ENCODE data around the gene METTL25B. TPM values are rescaled to one million over a fixed set of nuclear protein-coding genes. Genes with fewer than 3 reads are reported as not detected.

METTL25B gene
- total RNA-seq, 4 donors from 2014 or later: 12.9 to 28.0 (median 17.6) TPM

GRCh38 chr1:156747742-156748669, 19.7 kb downstream of the METTL25B start:
- peak; percentile 12 to 27 for ATAC-seq
- TF ChIP-seq POLR2A (IDR thresholded peaks at IDR 0.05) (peak in 1 of 2 donors; percentile 71), CTCF (IDR thresholded peaks at IDR 0.05 in 4 of 5, conservative IDR thresholded peaks at IDR 0.05 in 1 of 5) (no peak)
- peaks cover 45 to 56% of the 10 kb centered on the region in 2 donors for H3K4me1 ChIP-seq

DNA sequence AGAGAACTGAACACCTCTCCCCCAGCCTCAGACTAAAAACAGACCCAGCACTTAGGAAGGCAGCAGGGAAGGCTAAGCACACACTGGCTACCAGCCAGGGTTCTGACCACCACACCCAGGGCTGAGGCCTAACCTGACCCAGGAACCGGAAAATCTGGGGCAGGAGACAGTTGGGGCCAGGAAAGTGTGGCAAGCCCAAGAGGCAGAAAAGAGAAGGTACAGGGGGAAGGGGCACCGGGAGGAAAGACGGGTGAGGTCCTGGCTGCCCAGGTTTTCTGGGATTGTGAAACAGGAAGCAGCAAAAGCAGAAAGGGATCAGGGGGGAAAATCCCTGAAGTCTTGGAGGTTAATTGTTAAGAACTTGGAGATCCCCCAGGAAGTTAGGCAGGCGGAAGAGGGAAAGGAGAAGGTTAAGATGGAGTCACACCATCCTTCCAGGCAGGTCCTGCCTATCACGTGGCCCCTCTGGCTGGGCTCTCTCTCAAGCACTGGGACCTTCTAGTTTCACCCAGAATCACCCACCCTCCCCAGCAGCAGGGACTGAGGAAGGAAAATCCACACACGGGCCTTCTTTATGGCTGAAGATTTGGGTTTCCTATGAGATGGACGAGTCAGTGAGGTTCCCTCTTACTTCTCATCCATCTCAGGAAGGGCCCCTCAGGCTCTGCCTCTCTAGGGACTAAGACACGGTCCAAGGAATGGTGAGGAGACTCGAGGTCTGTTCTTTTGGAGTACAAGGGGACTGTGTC, 20.6 kb downstream of the METTL25B start:
- in situ Hi-C loops (cut with MboI; ENCODE audit: low sequenced_read_pairs in 4 of 4): loop anchor here in 1 of 4 donors (25.0 kb wide), 1 partner anchor 687 kb away; the partner anchor contains the start of genes LAMTOR2, RAB25 and UBQLN4
- peak; percentile 58 to 62 for TF ChIP-seq POLR2A (IDR thresholded peaks at IDR 0.05)
- no peak for TF ChIP-seq CTCF (IDR thresholded peaks at IDR 0.05 in 4 of 5, conservative IDR thresholded peaks at IDR 0.05 in 1 of 5)

More at GRCh38 chr1:156747742-156748669, 19.7 kb downstream of the METTL25B start:
- H3K4me3 ChIP-seq: peak overlapping the region; percentile 86 to 100 (median 96)
- intact Hi-C loops (cut with DNase I; ENCODE audit: low total_unique reads) (loop anchor here (5.0 to 10.0 kb wide), 3 partner anchors 241 to 623 kb away; partner anchors contain the start of genes CCT3 and TSACC), in situ Hi-C loops (cut with MboI; ENCODE audit: low sequenced_read_pairs in 4 of 4) (loop anchor here in 1 of 4 donors (25.0 kb wide), 1 partner anchor 686 kb away; the partner anchor contains the start of genes LAMTOR2, RAB25 and UBQLN4)
- no peaks in the 10 kb centered on the region for H3K9me3 ChIP-seq
- no peaks in the 10 kb centered on the region for H3K27me3 ChIP-seq
- peak; percentile 54 to 71 for DNase-seq
- peaks cover 0 to 21% of the 10 kb centered on the region in 2 donors for H3K36me3 ChIP-seq
- peak overlapping the region; percentile 94 to 100 (median 100) for H3K27ac ChIP-seq

DNA sequence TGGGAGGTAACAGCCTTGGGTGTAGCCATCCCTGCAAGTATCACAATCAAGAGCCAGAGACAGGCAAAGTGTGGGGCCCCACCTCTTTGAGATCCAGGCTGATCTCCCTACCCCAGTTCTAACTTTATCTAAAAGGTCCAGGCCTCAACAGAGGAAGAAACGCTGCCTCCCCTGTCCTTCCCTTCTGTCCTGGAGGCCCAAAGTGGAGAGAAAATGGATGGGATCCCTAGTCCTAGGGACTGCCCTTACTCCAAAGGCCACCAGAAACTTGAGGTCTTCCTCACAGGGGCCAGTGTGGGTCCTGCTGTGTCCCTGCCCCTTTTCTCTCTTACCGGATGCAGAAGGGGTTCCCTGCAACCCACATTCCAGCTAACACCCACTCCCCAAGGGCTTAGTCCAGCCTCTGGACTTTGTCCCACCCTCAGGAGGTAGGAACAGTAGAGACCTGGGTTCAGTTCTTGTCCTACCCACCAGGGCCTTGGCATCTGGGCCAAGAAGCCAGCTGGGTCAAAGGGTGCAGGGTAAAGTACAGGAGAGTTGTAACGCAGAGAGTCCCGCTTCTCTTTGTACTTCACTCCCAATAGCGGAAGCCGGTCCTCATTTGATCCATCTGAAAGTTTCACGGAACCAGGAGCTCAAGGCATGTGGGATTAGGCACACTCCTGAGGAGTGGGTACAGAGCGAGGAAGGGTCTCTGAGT, 21.3 kb downstream of the METTL25B start:
- TF ChIP-seq POLR2A (IDR thresholded peaks at IDR 0.05): no peak
- peak in 2 of 5 experiments; percentile 10 to 19 for TF ChIP-seq CTCF (IDR thresholded peaks at IDR 0.05 in 4 of 5, conservative IDR thresholded peaks at IDR 0.05 in 1 of 5)
- H3K36me3 ChIP-seq: peaks cover 0 to 5% of the 10 kb centered on the region in 2 donors
- DNase-seq (no peak), ATAC-seq (no peak)
- no peaks in the 10 kb centered on the region for H3K27me3 ChIP-seq
- peaks cover 57 to 68% of the 10 kb centered on the region in 2 donors for H3K4me1 ChIP-seq
- intact Hi-C loops (cut with DNase I; ENCODE audit: low total_unique reads) (loop anchor here (5.0 to 10.0 kb wide), 3 partner anchors 242 to 625 kb away; partner anchors contain the start of genes CCT3 and TSACC), in situ Hi-C loops (cut with MboI; ENCODE audit: low sequenced_read_pairs in 4 of 4) (loop anchor here in 1 of 4 donors (25.0 kb wide), 1 partner anchor 687 kb away; the partner anchor contains the start of genes LAMTOR2, RAB25 and UBQLN4)
- H3K9me3 ChIP-seq: no peaks in the 10 kb centered on the region
- peak overlapping the region; percentile 94 to 100 (median 100) for H3K27ac ChIP-seq
- peak overlapping the region; percentile 86 to 100 (median 96) for H3K4me3 ChIP-seq

More for the DNA sequence above, 20.6 kb downstream of the METTL25B start:
- peak overlapping the region; percentile 94 to 100 (median 100) for H3K27ac ChIP-seq
- peaks cover 0 to 13% of the 10 kb centered on the region in 2 donors for H3K36me3 ChIP-seq
- H3K27me3 ChIP-seq: no peaks in the 10 kb centered on the region
- ATAC-seq (peak; percentile 8 to 14), DNase-seq (peak; percentile 53 to 80)
- H3K4me1 ChIP-seq: peaks cover 49 to 64% of the 10 kb centered on the region in 2 donors
- H3K4me3 ChIP-seq: peak overlapping the region; percentile 86 to 100 (median 96)
- no peaks in the 10 kb centered on the region for H3K9me3 ChIP-seq
- intact Hi-C loops (cut with DNase I; ENCODE audit: low total_unique reads): loop anchor here (5.0 to 10.0 kb wide), 3 partner anchors 242 to 624 kb away; partner anchors contain the start of genes CCT3 and TSACC
